Natural killer cell treated with Interleukin-12 subunit alpha and Interleukin-12 subunit beta and Interleukin-15 and Interleukin-18, amount 100 ng/mL, for 72 hours (primary cell): ENCODE data around the gene GPRIN1. TPM values are rescaled to one million over a fixed set of nuclear protein-coding genes. Genes with fewer than 3 reads are reported as not detected.

ENCODE experiments used
- ATAC-seq, 2 donors: fragments of 150-1000 bp; cut with Tn5 transposase in 1 of 2; sonication (Bioruptor Pico), chemical (Tn5 transposase) in 1 of 2; 2 replicates each; pipeline ENCODE4 v1.10.0; 2021
- DNase-seq: peaks from one replicate; pipeline ENCODE4 v3.0.0; 2022; ENCODE audit warnings: low spot score
- H3K27ac Mint-ChIP-seq, 2 donors: 1 replicate in 1 of 2; 2 replicates in 1 of 2; pipeline ENCODE4 v1.8.0; 2022; ENCODE audit warnings: mixed read lengths in 2 of 2, mild to moderate bottlenecking in 1 of 2, moderate library complexity in 1 of 2
- H3K27me3 Mint-ChIP-seq, 2 donors: 1 replicate in 1 of 2; 2 replicates in 1 of 2; pipeline ENCODE4 v1.8.0; 2022; ENCODE audit warnings: mixed read lengths in 2 of 2
- H3K36me3 Mint-ChIP-seq: one replicate; pipeline ENCODE4 v1.8.0; 2022; ENCODE audit warnings: mixed read lengths
- H3K4me1 Mint-ChIP-seq, 2 donors: 1 replicate in 1 of 2; 2 replicates in 1 of 2; pipeline ENCODE4 v1.8.0; 2022; ENCODE audit warnings: low read depth in 2 of 2, mixed read lengths in 2 of 2, mild to moderate bottlenecking in 1 of 2
- H3K4me3 Mint-ChIP-seq: one replicate; pipeline ENCODE4 v1.8.0; 2022; ENCODE audit warnings: mixed read lengths
- H3K9me3 Mint-ChIP-seq: 2 replicates; pipeline ENCODE4 v1.8.0; 2022; ENCODE audit warnings: mixed read lengths
- total RNA-seq, 2 donors: library from RNA; stranded (reverse); gene quantifications; one replicate each; pipeline ENCODE4 v1.2.3, GENCODE V29; 2022

GPRIN1 gene
- total RNA-seq, 2 donors from 2014 or later: 2.7 to 5.9 TPM

GRCh38 chr5:176575066-176575465 lies 34.9 kb downstream of the GPRIN1 start:
- no peaks in the 10 kb centered on the region for H3K9me3 Mint-ChIP-seq
- no peak overlapping the region for H3K4me3 Mint-ChIP-seq
- no peaks in the 10 kb centered on the region for H3K36me3 Mint-ChIP-seq

DNA sequence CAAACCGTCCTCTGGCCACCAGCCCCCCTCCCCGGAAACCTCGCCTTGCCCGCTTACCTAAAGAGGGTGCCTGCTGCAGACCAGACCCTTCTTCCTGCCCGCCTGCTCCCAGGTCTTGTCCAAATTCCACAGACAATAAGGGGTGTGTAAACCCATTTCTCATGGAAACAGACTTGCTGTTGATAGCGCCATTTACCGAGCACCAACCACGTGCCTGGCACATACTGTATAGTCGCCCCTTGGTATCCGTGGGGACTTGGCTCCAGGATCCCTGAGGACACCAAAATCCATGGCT lies 35.7 kb downstream of the GPRIN1 start:
- Mint-ChIP-seq H3K4me1 (peaks cover 0 to 7% of the 10 kb centered on the region in 2 donors), H3K36me3 (no peaks in the 10 kb centered on the region), H3K9me3 (no peaks in the 10 kb centered on the region), H3K27me3 (no peaks in the 10 kb centered on the region), H3K27ac (no peak overlapping the region), H3K4me3 (no peak overlapping the region)
- DNase-seq (no peak), ATAC-seq (no peak)

More at GRCh38 chr5:176575066-176575465, 34.9 kb downstream of the GPRIN1 start:
- ATAC-seq (no peak), DNase-seq (no peak)
- Mint-ChIP-seq H3K27me3 (no peaks in the 10 kb centered on the region), H3K4me1 (peaks cover 0 to 7% of the 10 kb centered on the region in 2 donors), H3K27ac (no peak overlapping the region)

DNA sequence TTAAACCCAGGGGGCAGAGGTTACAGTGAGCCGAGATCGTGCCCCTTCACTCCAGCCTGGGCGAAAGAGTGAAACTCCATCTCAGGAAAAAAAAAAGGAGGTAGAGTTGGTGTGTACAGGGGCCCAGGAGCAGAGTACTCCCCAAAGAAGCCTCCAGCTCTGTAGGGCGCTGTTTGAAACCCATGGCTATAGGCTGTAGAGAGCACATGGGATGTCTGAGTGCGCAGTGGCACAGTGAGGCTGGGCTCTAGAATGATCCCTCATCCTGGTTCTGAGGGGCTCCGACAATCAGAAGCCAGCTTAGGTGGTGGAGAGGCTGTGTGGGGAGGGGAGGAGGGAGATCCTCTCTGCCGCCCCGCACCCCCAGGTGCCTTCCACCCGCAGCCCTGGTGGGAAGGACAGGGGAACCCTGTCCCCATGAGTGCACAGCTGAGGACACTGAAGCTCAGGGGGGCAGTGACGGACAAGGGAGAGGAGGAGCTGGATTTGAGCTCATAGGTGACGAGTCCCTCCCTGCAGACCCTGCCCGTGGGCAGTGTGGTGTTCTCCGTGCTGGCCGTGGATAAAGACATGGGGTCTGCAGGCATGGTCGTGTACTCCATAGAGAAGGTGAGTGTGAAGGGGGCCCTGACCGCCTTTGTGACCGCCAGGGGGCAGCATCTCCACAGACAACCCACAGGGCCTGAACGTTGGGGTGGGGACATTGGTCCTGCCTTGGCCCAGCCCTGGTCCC lies 36.2 kb downstream of the GPRIN1 start:
- DNase-seq: peak; percentile 82

DNA sequence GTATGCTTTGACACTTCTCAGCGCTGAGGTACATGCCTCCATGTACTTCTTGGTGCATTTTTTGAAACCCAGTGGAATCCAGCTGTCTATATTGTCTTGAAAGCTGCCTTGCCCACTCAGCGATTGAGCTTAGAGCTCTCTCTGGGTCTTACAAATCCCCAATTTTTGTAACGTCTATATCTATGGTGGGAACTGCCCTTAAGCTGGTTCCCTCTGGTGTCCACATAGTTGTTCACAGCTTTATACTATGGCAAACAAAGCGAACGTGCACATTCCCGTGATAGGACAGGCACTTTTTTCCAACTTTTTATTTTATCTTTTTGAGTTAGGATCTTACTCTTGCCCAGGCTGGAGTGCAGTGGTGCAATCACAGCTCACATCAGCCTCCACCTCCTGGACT lies 39.9 kb downstream of the GPRIN1 start:
- ATAC-seq (no peak), DNase-seq (no peak)
- Mint-ChIP-seq H3K27me3 (peaks cover 0 to 4% of the 10 kb centered on the region in 2 donors), H3K27ac (no peak overlapping the region), H3K4me1 (peaks cover 0 to 5% of the 10 kb centered on the region in 2 donors), H3K36me3 (no peaks in the 10 kb centered on the region), H3K9me3 (no peaks in the 10 kb centered on the region), H3K4me3 (no peak overlapping the region)

More for the DNA sequence above, 36.2 kb downstream of the GPRIN1 start:
- H3K27ac Mint-ChIP-seq: no peak overlapping the region
- no peaks in the 10 kb centered on the region for H3K9me3 Mint-ChIP-seq
- peaks cover 0 to 7% of the 10 kb centered on the region in 2 donors for H3K4me1 Mint-ChIP-seq
- no peaks in the 10 kb centered on the region for H3K36me3 Mint-ChIP-seq
- no peak overlapping the region for H3K4me3 Mint-ChIP-seq
- H3K27me3 Mint-ChIP-seq: no peaks in the 10 kb centered on the region
- ATAC-seq: peak; percentile 82 to 86

DNA sequence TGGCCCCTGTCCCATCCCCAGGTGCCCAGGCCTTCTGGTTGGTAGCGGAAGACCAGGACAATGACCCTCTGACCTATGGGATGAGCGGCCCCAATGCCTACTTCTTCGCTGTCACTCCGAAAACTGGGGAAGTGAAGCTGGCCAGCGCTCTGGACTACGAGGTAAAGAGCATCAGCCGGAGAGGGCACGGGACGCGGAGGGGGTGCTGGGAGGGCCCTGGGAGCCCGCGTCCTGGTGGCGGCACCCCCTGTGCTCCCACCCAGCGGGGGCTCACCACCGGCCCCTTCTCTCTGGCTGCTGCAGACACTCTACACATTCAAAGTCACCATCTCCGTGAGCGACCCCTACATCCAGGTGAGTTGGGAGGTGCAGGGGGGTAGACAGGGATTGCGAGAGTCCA lies 41.3 kb downstream of the GPRIN1 start:
- Mint-ChIP-seq H3K36me3 (no peaks in the 10 kb centered on the region), H3K4me1 (no peaks in the 10 kb centered on the region), H3K27ac (no peak overlapping the region), H3K4me3 (no peak overlapping the region), H3K27me3 (peaks cover 0 to 4% of the 10 kb centered on the region in 2 donors), H3K9me3 (no peaks in the 10 kb centered on the region)
- no peak for ATAC-seq
- DNase-seq: no peak

GRCh38 chr5:176565760-176566288 lies 44.1 kb downstream of the GPRIN1 start:
- Mint-ChIP-seq H3K4me1 (no peaks in the 10 kb centered on the region), H3K27ac (no peak overlapping the region), H3K36me3 (no peaks in the 10 kb centered on the region), H3K4me3 (no peak overlapping the region), H3K9me3 (no peaks in the 10 kb centered on the region), H3K27me3 (peaks cover 9 to 10% of the 10 kb centered on the region in 2 donors)
- DNase-seq (no peak), ATAC-seq (no peak)

DNA sequence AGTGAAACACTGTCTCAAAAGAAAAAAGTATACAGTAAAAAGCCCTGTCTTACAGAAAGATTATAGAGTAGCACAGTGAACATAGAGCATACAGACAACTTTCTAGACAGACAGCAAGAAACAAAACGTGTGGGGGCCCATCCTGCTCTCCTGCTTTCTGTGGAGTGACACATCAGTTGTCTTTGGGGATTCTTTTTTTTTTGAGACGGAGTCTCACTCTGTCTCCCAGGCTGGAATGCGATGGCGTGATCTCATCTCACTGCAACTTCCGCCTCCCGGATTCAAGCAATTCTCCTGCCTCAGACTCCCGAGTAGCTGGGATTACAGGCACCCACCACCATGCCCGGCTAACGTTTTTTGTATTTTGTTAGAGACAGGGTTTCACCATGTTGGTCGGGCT lies 46.0 kb downstream of the GPRIN1 start:
- no peaks in the 10 kb centered on the region for H3K36me3 Mint-ChIP-seq
- H3K4me1 Mint-ChIP-seq: peaks cover 0 to 6% of the 10 kb centered on the region in 2 donors

DNA sequence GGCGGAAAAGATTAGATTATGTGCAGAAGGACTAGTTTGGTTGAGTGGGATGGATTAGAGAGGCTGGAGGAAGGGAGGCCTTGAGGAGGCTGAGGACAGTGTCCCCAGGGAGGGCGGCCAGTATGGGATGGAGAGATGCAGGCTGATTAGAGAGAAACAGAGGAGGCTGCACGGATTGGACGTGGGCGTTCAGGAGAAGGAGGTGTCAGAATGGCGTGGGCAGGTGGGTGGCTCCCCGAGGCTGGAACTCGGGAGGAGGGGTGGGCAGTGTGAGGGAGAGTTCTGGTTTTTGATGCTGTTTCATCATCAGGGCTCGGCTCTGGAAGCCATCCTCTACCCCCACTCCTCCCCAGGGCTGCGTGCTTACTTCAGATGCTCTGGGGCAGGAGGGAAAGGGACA lies 47.8 kb downstream of the GPRIN1 start:
- H3K4me1 Mint-ChIP-seq: peaks cover 0 to 6% of the 10 kb centered on the region in 2 donors
- DNase-seq: no peak
- no peaks in the 10 kb centered on the region for H3K9me3 Mint-ChIP-seq
- no peak overlapping the region for H3K4me3 Mint-ChIP-seq
- peaks cover 9 to 17% of the 10 kb centered on the region in 2 donors for H3K27me3 Mint-ChIP-seq
- H3K27ac Mint-ChIP-seq: no peak overlapping the region
- ATAC-seq: no peak
- no peaks in the 10 kb centered on the region for H3K36me3 Mint-ChIP-seq

More for the DNA sequence above, 46.0 kb downstream of the GPRIN1 start:
- H3K27me3 Mint-ChIP-seq: peaks cover 9 to 17% of the 10 kb centered on the region in 2 donors
- no peak overlapping the region for H3K4me3 Mint-ChIP-seq
- H3K27ac Mint-ChIP-seq: peak overlapping the region in 1 of 2 donors; percentile 25
- ATAC-seq: no peak
- no peaks in the 10 kb centered on the region for H3K9me3 Mint-ChIP-seq
- DNase-seq: no peak

- no peak for DNase-seq
- H3K27me3 Mint-ChIP-seq: peaks cover 9 to 17% of the 10 kb centered on the region in 2 donors
- no peak for ATAC-seq
- no peak overlapping the region for H3K4me3 Mint-ChIP-seq
- H3K27ac Mint-ChIP-seq: no peak overlapping the region
- no peaks in the 10 kb centered on the region for H3K9me3 Mint-ChIP-seq
- H3K36me3 Mint-ChIP-seq: no peaks in the 10 kb centered on the region
- H3K4me1 Mint-ChIP-seq: peaks cover 0 to 6% of the 10 kb centered on the region in 2 donors
Measured at GRCh38 chr5:176561259-176561658, 48.7 kb downstream of the GPRIN1 start.

DNA sequence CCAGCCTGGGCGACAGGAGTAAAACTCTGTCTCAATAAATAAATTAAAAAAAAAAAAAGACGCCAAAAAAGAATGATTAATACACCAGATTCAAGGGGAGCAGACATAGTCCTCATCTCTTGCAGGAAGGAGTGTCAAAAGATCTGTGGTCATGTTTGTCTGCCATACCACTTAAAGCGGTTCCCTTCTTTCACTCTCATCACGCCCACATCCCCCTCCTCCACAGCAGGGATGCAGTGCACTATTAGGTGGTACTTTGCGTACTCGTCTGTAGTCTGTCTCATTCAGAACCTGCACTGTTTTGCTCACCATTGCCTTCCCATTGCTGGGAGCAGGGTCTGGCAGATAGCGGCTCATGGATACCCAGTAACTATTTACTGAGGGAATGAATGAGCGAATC lies 49.6 kb downstream of the GPRIN1 start:
- Mint-ChIP-seq H3K27me3 (peaks cover 9 to 13% of the 10 kb centered on the region in 2 donors), H3K4me1 (peaks cover 5 to 8% of the 10 kb centered on the region in 2 donors), H3K4me3 (no peak overlapping the region), H3K36me3 (no peaks in the 10 kb centered on the region), H3K9me3 (no peaks in the 10 kb centered on the region), H3K27ac (no peak overlapping the region)
- DNase-seq (no peak), ATAC-seq (no peak)

DNA sequence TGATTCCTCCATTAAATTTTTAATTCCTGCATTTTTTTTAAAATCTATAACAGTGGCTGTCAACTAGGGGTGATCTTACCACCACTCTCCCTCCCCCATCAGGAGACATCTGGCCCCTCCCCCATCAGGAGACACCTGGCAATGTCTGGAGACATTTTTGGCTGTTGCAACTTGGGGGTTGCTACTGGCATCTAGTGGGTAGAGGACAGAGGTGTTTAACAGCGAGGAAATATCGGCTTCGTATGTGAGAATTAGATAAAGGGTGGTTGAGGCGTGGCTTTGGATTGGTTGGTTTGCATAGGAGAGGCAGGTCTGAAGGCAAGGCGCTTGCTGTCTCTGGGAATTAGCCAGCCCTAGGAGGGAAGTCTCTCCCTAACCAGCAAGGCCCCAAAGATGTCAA lies 50.3 kb downstream of the GPRIN1 start:
- peaks cover 9 to 13% of the 10 kb centered on the region in 2 donors for H3K27me3 Mint-ChIP-seq
- no peak overlapping the region for H3K27ac Mint-ChIP-seq
- no peak overlapping the region for H3K4me3 Mint-ChIP-seq
- no peaks in the 10 kb centered on the region for H3K9me3 Mint-ChIP-seq
- peaks cover 5 to 8% of the 10 kb centered on the region in 2 donors for H3K4me1 Mint-ChIP-seq
- DNase-seq: no peak
- no peak for ATAC-seq
- H3K36me3 Mint-ChIP-seq: no peaks in the 10 kb centered on the region

GRCh38 chr5:176557846-176558245 lies 52.1 kb downstream of the GPRIN1 start:
- H3K36me3 Mint-ChIP-seq: no peaks in the 10 kb centered on the region
- no peaks in the 10 kb centered on the region for H3K9me3 Mint-ChIP-seq
- ATAC-seq (no peak), DNase-seq (no peak)
- H3K4me3 Mint-ChIP-seq: no peak overlapping the region
- peaks cover 9 to 13% of the 10 kb centered on the region in 2 donors for H3K27me3 Mint-ChIP-seq
- peaks cover 5 to 8% of the 10 kb centered on the region in 2 donors for H3K4me1 Mint-ChIP-seq
- no peak overlapping the region for H3K27ac Mint-ChIP-seq

- peak in 1 of 2 donors; percentile 15 for ATAC-seq
- peaks cover 5 to 12% of the 10 kb centered on the region in 2 donors for H3K4me1 Mint-ChIP-seq
- H3K27me3 Mint-ChIP-seq: no peaks in the 10 kb centered on the region
- H3K4me3 Mint-ChIP-seq: no peak overlapping the region
- peak; percentile 49 for DNase-seq
- no peaks in the 10 kb centered on the region for H3K9me3 Mint-ChIP-seq
- H3K36me3 Mint-ChIP-seq: no peaks in the 10 kb centered on the region
- H3K27ac Mint-ChIP-seq: no peak overlapping the region
Measured at GRCh38 chr5:176553260-176554085, 56.5 kb downstream of the GPRIN1 start.

DNA sequence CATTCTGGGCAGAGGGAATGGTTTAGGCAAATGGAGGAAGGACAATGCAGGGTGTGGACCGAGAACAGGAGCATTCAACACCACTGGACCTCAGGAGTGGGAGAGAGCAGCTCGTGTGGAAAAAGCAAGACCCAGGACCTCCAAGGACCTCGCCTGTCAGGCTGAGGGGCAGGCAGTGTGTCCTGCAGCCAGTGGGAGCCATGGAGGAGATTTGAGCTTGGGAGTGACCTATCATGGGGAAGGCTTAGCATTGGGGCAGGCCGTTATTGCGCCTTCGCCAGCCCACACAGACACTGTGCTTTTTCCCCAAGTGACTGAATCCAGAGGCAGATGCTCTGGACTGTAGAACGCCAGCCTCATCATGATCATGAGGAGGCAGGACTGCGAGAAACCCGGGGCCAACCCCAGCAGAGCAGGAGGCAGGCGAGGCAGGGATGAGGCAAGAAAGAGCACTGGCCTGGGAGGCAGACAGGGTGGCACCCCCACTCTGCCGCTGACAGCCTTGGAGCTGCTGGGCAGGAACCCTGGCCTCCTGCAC lies 57.6 kb downstream of the GPRIN1 start:
- no peaks in the 10 kb centered on the region for H3K27me3 Mint-ChIP-seq
- H3K27ac Mint-ChIP-seq: no peak overlapping the region
- H3K4me1 Mint-ChIP-seq: peaks cover 10 to 17% of the 10 kb centered on the region in 2 donors
- DNase-seq: peak; percentile 31
- no peak overlapping the region for H3K4me3 Mint-ChIP-seq
- H3K9me3 Mint-ChIP-seq: no peaks in the 10 kb centered on the region
- no peak for ATAC-seq
- H3K36me3 Mint-ChIP-seq: no peaks in the 10 kb centered on the region
